Karpas-422 (cell line): ENCODE data around the gene LCMT1. TPM values are rescaled to one million over a fixed set of nuclear protein-coding genes. Genes with fewer than 3 reads are reported as not detected.

ENCODE experiments used
- DNase-seq: peaks from one replicate; pipeline ENCODE4 v3.0.0-alpha.2; 2015
- H2AFZ ChIP-seq: fragments of 200-600 bp; sonication (generic); 2 replicates; pipeline ENCODE4 v1.6.1; 2014; ENCODE audit warnings: antibody characterized with exemption, low read length, mixed read lengths
- H3K27ac ChIP-seq: fragments of 200-600 bp; sonication (generic); 2 replicates; pipeline ENCODE4 v1.5.1; 2014; ENCODE audit warnings: mild to moderate bottlenecking, low read length, moderate library complexity
- H3K27me3 ChIP-seq: fragments of 200-600 bp; sonication (generic); 2 replicates; pipeline ENCODE4 v1.6.1; 2014; ENCODE audit warnings: low read length, mixed read lengths
- H3K36me3 ChIP-seq: fragments of 200-600 bp; sonication (generic); 2 replicates; pipeline ENCODE4 v1.6.1; 2014; ENCODE audit warnings: low read length, mixed read lengths; ENCODE audit not compliant: insufficient read depth
- H3K4me1 ChIP-seq: fragments of 200-600 bp; sonication (generic); 2 replicates; pipeline ENCODE4 v1.6.1; 2014; ENCODE audit warnings: mild to moderate bottlenecking, low read length, mixed read lengths
- H3K4me2 ChIP-seq: fragments of 200-600 bp; sonication (generic); 2 replicates; pipeline ENCODE4 v1.6.1; 2014; ENCODE audit warnings: low read length, low read depth, mild to moderate bottlenecking; ENCODE audit not compliant: poor library complexity, severe bottlenecking
- H3K4me3 ChIP-seq: fragments of 200-600 bp; sonication (generic); 2 replicates; pipeline ENCODE4 v1.5.1; 2014; ENCODE audit warnings: mild to moderate bottlenecking, antibody characterized with exemption, low read length, mixed read lengths
- H3K79me2 ChIP-seq: fragments of 200-600 bp; sonication (generic); 2 replicates; pipeline ENCODE4 v1.6.1; 2014; ENCODE audit warnings: mild to moderate bottlenecking, low read length, mixed read lengths
- H3K9ac ChIP-seq: fragments of 200-600 bp; sonication (generic); 2 replicates; pipeline ENCODE4 v1.6.0; 2014; ENCODE audit warnings: low read length
- H3K9me2 ChIP-seq: fragments of 200-600 bp; sonication (generic), shearing (Covaris generic); replicated peaks from 2 replicates; pipeline ENCODE4 v1.6.0; 2014; ENCODE audit warnings: mild to moderate bottlenecking, low read length, moderate library complexity; ENCODE audit not compliant: insufficient read depth
- H3K9me3 ChIP-seq: fragments of 300-700, 200-600 bp; sonication (generic); 2 replicates; pipeline ENCODE4 v1.6.1; 2014; ENCODE audit warnings: low read length, mixed read lengths
- H4K20me1 ChIP-seq: fragments of 200-600 bp; sonication (generic); 2 replicates; pipeline ENCODE4 v1.6.1; 2014; ENCODE audit warnings: mild to moderate bottlenecking, antibody characterized with exemption, low read length, low read depth; ENCODE audit not compliant: insufficient read depth
- total RNA-seq: library from RNA; depleted of rRNA; stranded (reverse); fragments of >200 nt; shearing (Covaris generic); gene quantifications from 2 replicates; pipeline ENCODE4 v1.2.3, GENCODE V29; 2014; ENCODE audit warnings: low replicate concordance

LCMT1 gene
- total RNA-seq, 1 experiment from 2014 or later, result 29.1 TPM

GRCh38 chr16:25140459-25140858, 28.9 kb downstream of the LCMT1 start:
- H3K4me1 ChIP-seq, result no peaks in the 10 kb centered on the region
- no peaks in the 10 kb centered on the region for H3K9me2 ChIP-seq
- H3K9me3 ChIP-seq, result no peaks in the 10 kb centered on the region
- no peak overlapping the region for H2AFZ ChIP-seq
- H3K4me2 ChIP-seq, result no peak overlapping the region
- DNase-seq, result no peak
- H4K20me1 ChIP-seq, result no peaks in the 10 kb centered on the region
- H3K4me3 ChIP-seq, result no peak overlapping the region
- H3K27ac ChIP-seq, result no peak overlapping the region
- H3K36me3 ChIP-seq, result 0 out of 2 replicates have a peak, but pooled peaks cover 5% of the 10 kb centered on the region
- H3K9ac ChIP-seq, result no peak overlapping the region
- H3K79me2 ChIP-seq, result no peaks in the 10 kb centered on the region
- no peaks in the 10 kb centered on the region for H3K27me3 ChIP-seq

DNA sequence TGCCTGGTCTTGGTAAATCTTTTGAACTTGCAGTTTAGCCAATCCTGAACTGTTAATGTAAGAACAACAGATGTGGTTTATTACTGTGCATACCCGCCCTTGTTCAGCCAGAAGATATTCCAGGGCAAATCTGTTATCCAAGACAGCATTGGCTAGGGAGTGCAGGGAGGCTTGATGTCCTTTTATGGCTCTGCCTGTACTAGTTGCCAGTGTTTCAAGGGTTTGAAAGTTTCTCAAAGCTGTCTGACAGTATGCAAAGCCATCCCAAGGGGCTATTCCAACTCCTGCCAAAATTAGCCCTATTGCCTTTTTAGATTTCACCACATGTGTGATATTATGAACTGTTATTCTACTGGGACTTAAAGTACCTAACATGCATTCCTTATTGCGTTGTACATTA, 30.1 kb downstream of the LCMT1 start:
- no peak overlapping the region for H2AFZ ChIP-seq
- H3K9me2 ChIP-seq, result no peaks in the 10 kb centered on the region
- no peak overlapping the region for H3K27ac ChIP-seq
- no peaks in the 10 kb centered on the region for H3K9me3 ChIP-seq
- no peak overlapping the region for H3K4me2 ChIP-seq
- H3K36me3 ChIP-seq, result 0 out of 2 replicates have a peak, but pooled peaks cover 5% of the 10 kb centered on the region
- no peak overlapping the region for H3K9ac ChIP-seq
- no peaks in the 10 kb centered on the region for H3K79me2 ChIP-seq
- H3K4me1 ChIP-seq, result no peaks in the 10 kb centered on the region
- no peak overlapping the region for H3K4me3 ChIP-seq
- no peaks in the 10 kb centered on the region for H4K20me1 ChIP-seq
- DNase-seq, result no peak
- H3K27me3 ChIP-seq, result no peaks in the 10 kb centered on the region

DNA sequence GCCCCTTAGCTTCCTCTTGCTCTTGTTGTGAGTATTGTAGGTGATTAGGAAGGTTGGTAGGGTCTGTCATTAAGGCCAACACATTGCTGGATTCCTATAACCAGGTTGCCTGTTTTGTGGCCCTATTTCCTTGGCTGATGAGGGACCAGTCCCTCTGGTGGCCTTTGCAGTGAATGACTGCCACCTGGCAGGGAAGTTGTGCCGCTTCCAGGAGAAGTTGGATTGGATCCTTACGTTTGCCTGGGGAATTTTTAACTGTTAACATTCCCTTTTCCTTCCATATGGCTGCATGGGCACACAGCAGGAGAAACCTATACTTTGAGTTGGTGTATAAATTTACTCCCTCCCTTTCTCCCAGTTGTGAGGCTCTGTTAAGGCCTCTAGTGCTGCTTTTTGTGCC, 32.4 kb downstream of the LCMT1 start:
- Histone ChIP-seq H4K20me1 (no peaks in the 10 kb centered on the region), H3K27me3 (no peaks in the 10 kb centered on the region), H2AFZ (no peak overlapping the region), H3K4me1 (no peaks in the 10 kb centered on the region), H3K9me3 (no peaks in the 10 kb centered on the region), H3K79me2 (no peaks in the 10 kb centered on the region), H3K4me3 (no peak overlapping the region), H3K9ac (no peak overlapping the region), H3K36me3 (0 out of 2 replicates have a peak, but pooled peaks cover 5% of the 10 kb centered on the region), H3K27ac (no peak overlapping the region), H3K9me2 (no peaks in the 10 kb centered on the region), H3K4me2 (no peak overlapping the region)
- no peak for DNase-seq

DNA sequence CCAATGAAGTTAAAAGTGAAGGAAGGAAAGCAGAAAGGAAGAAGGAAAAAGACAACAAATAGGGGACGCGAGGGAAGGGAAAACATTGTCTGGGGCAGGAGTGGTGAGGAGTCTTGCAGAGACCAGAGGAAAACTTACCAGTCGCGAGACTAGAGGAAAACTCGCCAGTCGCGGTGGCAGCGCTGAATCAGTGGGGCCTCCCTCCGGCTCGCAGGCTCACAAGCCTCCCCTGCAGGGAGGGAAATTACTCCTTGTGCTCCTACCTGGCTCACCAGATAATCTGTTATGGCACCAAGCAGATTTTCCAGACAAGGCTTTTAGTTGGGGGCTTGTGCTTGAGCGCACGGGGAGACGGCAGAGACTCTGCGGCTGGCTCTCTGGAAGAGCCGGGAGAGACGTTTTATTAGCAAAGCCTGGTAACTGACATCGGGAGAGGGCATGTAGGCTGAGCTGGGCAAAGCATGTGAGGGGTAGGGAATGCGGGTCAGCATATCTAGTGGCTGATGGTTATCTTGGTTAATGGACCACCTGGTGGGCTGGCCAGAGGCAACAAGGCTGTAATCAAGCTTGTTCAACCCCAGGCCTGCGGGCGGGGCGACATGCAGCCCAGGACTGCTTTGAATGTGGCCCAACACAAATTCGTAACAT, 37.1 kb downstream of the LCMT1 start:
- Histone ChIP-seq H2AFZ (no peak overlapping the region), H3K4me2 (no peak overlapping the region), H3K9me3 (no peaks in the 10 kb centered on the region), H3K79me2 (no peaks in the 10 kb centered on the region), H3K36me3 (no peaks in the 10 kb centered on the region; the same call in 1 of the 2 replicates), H3K9me2 (no peaks in the 10 kb centered on the region), H3K9ac (no peak overlapping the region), H3K27me3 (no peaks in the 10 kb centered on the region), H3K27ac (no peak overlapping the region), H3K4me3 (no peak overlapping the region), H3K4me1 (no peaks in the 10 kb centered on the region), H4K20me1 (no peaks in the 10 kb centered on the region)
- no peak for DNase-seq

- Histone ChIP-seq H4K20me1 (no peaks in the 10 kb centered on the region), H3K4me3 (no peak overlapping the region), H3K27me3 (no peaks in the 10 kb centered on the region), H3K27ac (no peak overlapping the region), H3K4me2 (no peak overlapping the region), H3K9me3 (no peaks in the 10 kb centered on the region), H2AFZ (no peak overlapping the region), H3K4me1 (no peaks in the 10 kb centered on the region), H3K36me3 (no peaks in the 10 kb centered on the region; the same call in 1 of the 2 replicates), H3K79me2 (no peaks in the 10 kb centered on the region), H3K9ac (no peak overlapping the region), H3K9me2 (no peaks in the 10 kb centered on the region)
- DNase-seq, result no peak
Observed at GRCh38 chr16:25151996-25152395, 40.5 kb downstream of the LCMT1 start.

DNA sequence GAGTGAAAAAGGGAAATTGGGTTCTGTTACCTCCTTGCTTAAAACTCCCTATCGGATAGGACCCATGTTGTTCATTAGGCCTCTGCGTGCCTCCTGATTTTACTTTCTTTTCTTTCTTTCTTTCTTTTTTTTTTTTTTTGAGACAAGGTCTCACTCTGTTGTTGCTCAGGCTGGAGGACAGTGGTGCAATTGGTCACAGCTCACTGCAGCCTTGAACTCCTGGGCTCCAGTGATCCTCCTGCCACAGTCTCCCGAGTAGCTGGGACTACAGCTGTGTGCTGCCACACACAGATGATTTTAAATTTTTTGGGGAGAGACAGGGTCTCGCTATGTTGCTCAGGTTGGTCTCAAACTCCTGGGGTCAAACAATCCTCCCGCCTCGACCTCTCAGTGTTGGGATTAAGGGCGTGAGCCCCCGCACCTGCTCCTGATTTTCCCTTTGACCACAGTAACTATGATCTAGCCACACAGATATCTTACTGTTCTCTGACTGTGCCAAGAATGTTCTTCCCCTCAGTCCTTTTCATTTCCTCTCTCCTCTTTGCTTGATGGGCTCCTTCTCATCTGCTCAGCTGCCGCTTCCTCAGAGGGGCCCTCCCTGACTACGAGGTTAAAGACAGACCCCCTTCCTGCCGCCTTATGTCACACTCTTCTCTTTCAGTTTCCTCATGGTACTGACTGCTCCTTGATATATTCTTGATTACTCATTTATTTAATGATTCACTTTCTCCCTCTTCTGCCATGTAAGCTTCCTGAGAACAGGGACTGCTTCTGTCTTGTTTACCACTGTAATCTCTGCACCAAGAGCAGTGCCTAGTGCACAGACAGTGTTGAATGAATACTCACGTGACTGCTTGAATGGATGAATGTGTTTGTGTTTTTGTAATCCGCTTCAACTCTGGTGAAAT, 44.3 kb downstream of the LCMT1 start:
- Histone ChIP-seq H2AFZ (no peak overlapping the region), H3K4me2 (no peak overlapping the region), H4K20me1 (no peaks in the 10 kb centered on the region), H3K9me2 (no peaks in the 10 kb centered on the region), H3K27ac (no peak overlapping the region), H3K79me2 (no peaks in the 10 kb centered on the region), H3K36me3 (peaks cover 1% of the 10 kb centered on the region), H3K9me3 (no peaks in the 10 kb centered on the region), H3K4me1 (no peaks in the 10 kb centered on the region), H3K27me3 (no peaks in the 10 kb centered on the region), H3K4me3 (no peak overlapping the region), H3K9ac (no peak overlapping the region)
- DNase-seq, result no peak

- Histone ChIP-seq H3K36me3 (peaks cover 11% of the 10 kb centered on the region), H3K79me2 (no peaks in the 10 kb centered on the region)
Observed at GRCh38 chr16:25157271-25157875, 45.8 kb downstream of the LCMT1 start.

GRCh38 chr16:25158401-25158800, 46.9 kb downstream of the LCMT1 start:
- no peak overlapping the region for H3K27ac ChIP-seq
- no peaks in the 10 kb centered on the region for H3K9me3 ChIP-seq
- peaks cover 11% of the 10 kb centered on the region for H3K36me3 ChIP-seq
- no peak for DNase-seq
- no peaks in the 10 kb centered on the region for H4K20me1 ChIP-seq
- no peaks in the 10 kb centered on the region for H3K9me2 ChIP-seq
- H2AFZ ChIP-seq, result no peak overlapping the region
- H3K4me1 ChIP-seq, result no peaks in the 10 kb centered on the region
- no peaks in the 10 kb centered on the region for H3K27me3 ChIP-seq
- H3K4me2 ChIP-seq, result no peak overlapping the region
- no peak overlapping the region for H3K4me3 ChIP-seq
- H3K79me2 ChIP-seq, result no peaks in the 10 kb centered on the region
- H3K9ac ChIP-seq, result no peak overlapping the region

More at GRCh38 chr16:25157271-25157875, 45.8 kb downstream of the LCMT1 start:
- Histone ChIP-seq H4K20me1 (no peaks in the 10 kb centered on the region), H3K4me2 (no peak overlapping the region), H3K9me3 (no peaks in the 10 kb centered on the region), H3K9ac (no peak overlapping the region), H3K9me2 (no peaks in the 10 kb centered on the region), H3K4me3 (no peak overlapping the region), H2AFZ (no peak overlapping the region), H3K27me3 (no peaks in the 10 kb centered on the region), H3K4me1 (no peaks in the 10 kb centered on the region), H3K27ac (no peak overlapping the region)
- no peak for DNase-seq
